Measurements from ENCODE around the gene PLGRKT.
"Not testable (repeated sequence)": the region's sequence is repeated elsewhere in the genome, so short reads cannot be mapped to it uniquely, and the experiment has no call there.

PLGRKT gene

DNA sequence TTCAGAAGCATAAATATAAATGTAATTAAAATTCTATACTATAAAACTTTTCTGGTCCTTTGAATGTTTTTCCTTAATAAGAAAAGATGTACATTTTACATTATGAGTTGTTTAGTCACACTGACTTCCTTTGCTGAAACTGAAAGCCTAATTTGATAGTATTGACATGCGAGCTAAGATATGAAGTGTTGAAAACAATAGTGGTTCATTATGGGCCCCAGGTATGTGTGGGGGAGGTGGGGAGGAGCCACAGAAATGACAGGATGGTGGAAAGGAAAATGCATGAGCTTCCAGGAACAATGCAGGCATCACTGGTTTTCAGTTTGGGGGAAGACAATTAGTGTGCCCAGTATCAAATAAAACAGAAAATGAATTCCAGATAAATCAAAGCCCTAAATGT, 62.6 kb downstream of the PLGRKT start:
- DNase-seq = no peak

DNA sequence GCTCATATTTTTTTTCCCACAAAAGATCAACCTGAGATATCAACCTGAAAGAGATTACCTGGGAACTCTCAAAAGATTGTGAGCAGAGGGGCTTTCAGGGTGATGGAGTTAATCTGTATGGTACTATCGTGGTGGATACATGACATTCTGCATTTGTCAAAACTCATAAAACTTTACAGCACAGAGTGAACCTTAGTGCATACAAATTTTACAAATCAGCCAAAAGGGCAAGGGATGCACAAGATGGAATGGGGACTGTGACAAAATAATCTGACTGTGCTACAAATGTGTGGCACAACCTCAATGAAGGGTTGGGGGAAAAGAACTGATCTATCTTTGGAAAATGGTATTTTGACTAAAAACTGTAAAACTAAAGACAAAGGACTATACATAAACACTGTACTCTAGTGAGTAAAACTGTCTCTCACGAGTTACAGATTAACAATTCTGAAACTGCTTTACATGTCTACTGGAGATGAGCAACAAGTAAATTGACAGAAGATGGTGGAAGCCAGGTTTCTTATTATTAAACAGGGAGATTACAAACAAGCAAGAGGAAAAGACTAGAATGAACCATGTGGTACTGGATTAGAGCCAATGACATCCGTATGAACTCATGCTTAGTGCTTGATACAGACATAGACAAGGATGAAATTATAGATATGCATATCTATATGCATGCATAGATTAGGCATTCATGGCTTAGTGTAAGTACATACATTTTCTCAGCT, 73.3 kb downstream of the PLGRKT start:
- no peak for DNase-seq

GRCh38 chr9:5361326-5362010, 76.3 kb downstream of the PLGRKT start:
- DNase-seq = no peak

GRCh38 chr9:5360341-5360740, 77.4 kb downstream of the PLGRKT start:
- DNase-seq = no peak

DNA sequence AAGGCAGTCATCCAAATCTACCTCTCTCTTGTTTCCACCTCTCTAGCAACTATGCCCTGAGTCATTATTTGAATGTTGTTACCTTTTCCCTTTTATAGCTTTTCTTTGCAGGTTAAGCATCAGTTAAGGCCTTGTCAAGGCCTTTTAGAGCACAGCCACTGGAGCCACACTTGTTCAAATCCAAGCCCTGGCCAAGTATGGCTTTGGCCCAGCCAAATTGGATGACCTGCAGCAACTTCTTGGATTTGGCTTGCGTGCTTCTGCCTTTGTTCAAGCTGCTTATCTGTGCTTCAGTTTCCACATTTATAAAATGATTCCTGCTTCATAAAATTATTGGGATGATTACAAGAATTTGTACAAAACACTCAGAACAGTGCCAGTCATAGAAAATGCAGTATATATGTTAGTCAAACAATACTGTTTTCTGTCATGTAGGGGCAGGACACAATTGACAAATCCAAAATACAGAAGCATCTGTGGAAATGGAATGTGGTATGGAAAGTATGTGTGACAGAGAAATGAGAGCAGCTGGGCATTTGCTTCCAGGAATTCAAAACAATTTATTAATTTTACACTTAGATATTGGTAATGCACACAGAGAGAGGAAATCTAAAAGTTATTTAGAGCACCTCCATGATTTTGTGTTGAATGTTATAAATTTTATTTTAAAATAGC, 80.2 kb downstream of the PLGRKT start:
- no peak for DNase-seq

GRCh38 chr9:5355817-5356216, 81.9 kb downstream of the PLGRKT start:
- DNase-seq = no peak

DNA sequence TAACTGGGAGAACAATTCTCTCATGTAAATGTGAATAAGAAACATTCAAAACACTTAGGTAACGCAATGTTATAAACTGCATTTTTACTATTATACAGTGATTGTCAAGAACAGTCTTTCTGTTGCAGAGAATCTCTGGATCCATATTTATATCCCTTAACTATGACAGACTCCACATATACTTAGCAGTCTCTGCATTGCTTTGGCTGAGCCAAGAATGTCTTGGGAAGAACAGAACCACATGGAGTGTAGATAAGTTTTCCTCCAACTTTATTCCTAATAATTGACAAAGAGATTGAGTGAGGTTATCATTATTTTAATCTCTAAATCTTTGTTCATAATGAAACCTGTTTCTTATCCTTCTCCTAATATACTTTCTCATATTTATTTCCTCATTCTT, 82.5 kb downstream of the PLGRKT start:
- DNase-seq = no peak

GRCh38 chr9:5354184-5354583, 83.5 kb downstream of the PLGRKT start:
- DNase-seq = no peak

DNA sequence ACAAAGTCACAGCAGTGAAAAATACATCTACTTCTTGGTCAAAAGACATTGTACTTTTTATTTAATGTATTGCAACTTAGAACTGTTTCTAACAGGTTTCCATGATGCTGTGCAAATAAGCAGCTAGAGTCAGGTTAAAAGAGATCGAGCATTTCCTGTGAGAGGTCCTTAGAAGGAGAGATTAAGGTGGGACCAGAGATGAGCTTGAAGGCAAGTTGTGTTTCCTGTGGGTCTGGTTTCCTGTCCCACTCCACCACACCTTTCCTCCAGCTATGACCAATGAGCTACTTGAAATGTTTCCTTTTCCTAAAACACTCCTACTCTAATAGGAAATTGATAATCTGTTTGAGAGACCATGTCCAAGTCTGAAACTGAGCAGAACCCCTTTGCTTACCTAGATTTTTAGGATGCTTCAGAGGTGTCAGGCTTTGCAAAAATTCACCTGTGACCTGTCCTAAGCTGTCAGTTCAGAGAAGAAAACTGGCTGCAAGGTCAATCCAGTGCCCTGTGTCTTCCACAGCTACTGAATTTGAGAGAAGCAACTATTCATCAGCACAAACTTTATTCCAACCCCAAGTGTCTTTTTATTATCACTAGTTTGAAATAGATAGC, 85.0 kb downstream of the PLGRKT start:
- no peak for DNase-seq

DNA sequence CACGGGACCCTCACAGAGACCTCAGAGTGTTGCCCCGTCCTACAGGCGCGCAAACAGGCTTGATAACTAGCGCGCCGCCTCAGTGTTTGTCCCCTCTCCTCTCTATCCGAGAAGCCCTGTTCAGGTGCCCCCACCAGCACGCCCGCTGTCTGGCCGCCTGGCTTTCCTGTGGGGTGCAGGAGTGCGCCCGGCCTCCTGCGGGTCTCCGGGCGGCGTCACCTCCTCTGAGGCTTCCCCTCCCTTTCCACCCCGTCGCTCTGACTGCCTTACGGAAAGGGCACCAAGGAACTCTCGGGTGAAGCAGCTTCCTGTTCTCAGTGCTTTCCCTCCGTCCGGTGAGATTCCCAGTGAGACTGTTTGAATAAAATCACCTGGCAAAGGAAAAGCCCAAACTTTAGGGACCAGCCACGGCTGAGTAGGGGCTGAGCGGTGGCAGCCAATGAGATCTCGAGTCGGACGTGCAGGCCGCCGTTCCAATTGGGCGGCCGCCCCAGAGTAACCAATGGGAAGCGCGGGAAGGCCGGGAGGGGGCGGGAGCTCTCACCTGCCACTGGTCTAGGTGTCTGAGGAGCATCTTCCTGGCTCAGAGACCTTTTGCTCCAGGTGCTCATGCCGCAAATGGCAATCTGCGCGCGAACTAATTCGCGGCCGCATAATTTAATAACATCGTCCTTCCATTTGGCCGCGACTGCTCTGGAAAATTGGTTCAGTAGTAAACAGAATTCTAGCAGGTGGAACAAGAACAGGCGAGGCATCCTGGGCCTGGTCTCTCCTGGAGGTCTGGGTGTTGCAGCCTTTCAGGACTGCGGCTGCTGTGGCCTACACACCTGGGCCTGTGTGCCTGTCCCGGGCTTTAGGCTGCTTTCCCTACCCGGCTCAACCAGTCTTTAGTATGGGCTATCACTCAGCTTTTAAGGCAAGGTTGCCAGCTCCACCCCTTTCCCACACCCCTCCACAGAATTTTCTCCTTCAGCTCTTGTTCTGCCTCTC, 98.4 kb downstream of the PLGRKT start, which contains the start of gene RLN1:
RLN1 (minus strand) TSS at position 885 of the 990 bp plus-strand sequence; CDS start at position 755, 130 bp downstream.
- not testable (repeated sequence) for DNase-seq

DNA sequence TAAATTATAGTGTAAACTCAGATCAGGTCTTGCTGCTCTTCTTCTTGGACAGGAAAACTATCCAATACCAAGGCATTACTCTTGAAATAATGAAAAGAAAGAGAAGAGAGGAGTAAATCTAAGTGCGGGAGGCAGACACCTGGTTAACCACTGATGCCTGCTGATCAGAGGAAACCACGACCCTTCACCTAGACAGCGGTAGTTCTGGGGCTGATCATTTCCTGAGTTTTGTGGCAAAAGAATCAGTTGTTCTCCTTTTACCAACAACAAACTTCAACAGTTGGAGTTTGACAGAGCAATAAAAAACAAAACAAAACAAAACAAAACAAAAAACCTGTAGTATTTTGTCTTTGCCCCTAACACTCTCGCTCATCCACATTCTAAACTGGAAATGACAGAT, 101.0 kb downstream of the PLGRKT start:
- DNase-seq = no peak

DNA sequence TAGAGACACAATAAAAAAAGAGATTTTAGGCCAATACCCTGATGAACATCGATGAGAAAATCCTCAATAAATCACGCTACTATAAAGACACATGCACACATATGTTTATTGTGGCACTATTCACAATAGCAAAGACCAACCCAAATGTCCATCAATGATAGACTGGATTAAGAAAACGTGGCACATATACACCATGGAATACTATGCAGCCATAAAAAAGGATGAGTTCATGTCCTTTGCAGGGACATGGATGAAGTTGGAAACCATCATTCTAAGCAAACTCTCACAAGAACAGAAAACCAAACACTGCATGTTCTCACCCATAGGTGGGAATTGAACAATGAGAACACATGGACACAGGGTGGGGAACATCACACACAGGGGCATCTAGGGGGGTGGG, 106.4 kb downstream of the PLGRKT start:
- DNase-seq = not testable (repeated sequence)

DNA sequence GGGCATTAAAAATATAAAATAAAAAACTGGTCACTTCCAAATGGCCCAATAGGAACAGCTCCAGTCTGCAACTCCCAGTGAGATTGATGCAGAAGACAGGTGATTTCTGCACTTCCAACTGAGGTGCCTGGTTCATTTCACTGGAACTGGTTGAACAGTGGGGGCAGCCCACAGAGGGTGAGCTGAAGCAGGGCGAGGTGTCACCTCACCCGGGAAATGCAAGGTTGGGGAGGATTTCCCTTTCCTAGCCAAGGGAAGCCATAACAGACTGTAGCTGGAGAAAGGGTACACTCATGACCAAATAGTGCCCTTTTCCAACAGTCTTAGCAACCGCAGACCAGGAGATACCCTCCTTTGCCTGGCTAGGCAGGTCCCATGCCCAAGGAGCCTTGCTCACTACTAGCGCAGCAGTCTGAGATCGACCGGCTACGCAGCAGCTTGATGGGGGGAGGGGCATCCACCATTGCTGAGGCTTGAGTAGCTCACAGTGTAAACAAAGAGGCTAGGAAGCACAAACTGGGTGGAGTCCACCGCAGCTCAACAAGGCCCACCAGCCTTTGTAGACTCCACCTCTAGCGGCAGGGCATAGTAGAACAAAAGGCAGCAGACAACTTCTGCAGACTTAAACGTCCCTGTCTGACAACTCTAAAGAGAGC, 110.7 kb downstream of the PLGRKT start:
- DNase-seq = no peak

DNA sequence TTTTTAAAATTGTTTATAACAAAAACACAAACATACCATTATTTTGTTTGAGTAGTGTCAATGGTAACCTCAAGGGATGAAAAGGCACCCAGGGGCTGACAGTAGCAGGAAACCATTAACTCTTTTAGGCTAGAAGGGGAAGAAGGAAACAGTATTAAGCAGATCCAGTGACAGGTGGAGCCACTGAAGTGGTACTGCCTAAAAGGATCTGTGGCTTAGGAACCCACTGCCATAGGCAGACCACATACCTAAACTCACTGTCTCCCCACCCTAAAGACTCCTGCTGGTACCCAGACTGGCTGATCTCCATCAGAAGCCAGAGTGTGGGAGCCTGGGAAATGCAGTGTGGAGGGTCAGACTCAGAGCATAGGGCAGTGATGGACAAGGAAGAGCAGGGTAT, 111.5 kb downstream of the PLGRKT start:
- no peak for DNase-seq

GRCh38 chr9:5321601-5322000, 116.1 kb downstream of the PLGRKT start:
- DNase-seq = not testable (repeated sequence)

GRCh38 chr9:5321058-5321457, 116.7 kb downstream of the PLGRKT start:
- DNase-seq = no peak

DNA sequence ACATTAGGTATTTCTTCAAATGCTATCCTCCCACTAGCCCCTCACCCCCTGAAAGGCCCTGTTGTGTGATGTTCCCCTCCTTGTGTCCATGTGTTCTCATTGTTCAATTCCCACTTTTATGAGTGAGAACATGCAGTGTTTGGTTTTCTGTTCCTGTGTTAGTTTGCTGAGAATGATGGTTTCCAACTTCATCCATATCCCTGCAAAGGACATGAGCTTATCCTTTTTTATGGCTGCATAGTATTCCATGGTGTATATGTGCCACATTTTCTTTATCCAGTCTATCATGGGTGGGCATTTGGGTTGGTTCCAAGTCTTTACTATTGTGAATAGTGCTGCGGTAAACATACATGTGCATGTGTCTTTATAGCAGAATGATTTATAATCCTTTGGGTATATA, 121.3 kb downstream of the PLGRKT start:
- not testable (repeated sequence) for DNase-seq

DNA sequence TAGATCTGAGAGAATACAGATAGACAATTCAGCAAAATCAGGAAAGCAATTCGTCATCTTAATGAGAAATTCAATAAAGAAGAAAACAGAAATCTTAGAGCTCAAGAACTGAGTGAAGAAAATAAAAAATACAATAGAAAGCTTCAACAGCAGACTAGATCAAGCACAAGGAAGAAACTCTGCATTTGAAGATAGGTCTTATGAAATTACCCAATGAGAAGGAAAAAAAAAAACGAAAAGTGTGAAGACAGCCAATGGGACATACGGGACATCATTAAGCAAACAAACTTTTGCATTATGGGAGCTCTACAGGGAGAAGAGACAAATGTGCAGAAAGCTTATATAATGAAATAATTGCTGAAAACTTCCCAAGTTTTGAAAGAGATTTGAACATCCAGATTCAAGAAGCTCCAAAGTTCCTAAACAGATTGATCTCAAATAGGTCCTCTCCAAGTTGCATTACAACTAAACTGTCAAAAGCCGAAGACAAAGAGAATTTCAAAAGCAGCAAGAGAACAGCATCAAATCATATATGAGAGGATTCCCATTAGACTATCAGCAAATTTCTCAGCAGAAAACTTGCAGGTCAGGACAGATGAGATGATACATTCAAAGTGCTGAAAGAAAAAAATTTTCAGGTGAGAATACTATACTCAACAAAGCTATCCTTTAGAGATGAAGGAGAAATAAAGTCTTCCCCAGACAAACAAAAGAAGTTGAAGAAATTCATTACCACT, 122.4 kb downstream of the PLGRKT start:
- DNase-seq = no peak

DNA sequence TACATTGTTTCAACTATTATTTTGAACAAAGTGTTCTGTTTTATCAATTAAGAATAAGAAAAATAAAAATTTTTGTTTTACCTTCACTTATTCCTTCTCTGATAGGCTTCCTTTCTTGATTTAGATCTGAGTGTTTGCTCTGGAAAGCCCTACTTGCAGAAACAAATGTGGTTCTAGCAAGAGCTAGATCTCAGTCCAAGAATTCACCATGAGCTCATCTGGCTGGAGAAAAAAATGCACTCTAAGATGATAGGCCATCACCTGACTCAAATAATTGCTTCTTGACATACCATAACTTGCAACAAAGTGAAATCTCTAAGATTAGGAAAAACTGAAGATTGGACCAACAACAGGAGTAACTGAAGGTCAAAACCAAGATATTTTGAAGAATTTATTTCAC, 126.9 kb downstream of the PLGRKT start:
- no peak for DNase-seq
